GM20000 (cell line): ENCODE measurements around the gene ATP13A3.

ENCODE experiments used
- DNase-seq: peaks from one replicate; pipeline ENCODE4 v3.0.0; 2012; ENCODE audit warnings: low spot score
- CTCF ChIP-seq: IDR thresholded peaks from 2 replicates; pipeline ENCODE4 v1.5.1; 2012; ENCODE audit warnings: mild to moderate bottlenecking, control low read depth; ENCODE audit errors: extremely low read depth, missing control alignments

Gene ATP13A3

GRCh38 chr3:194431554-194431953 is 55.2 kb downstream of the ATP13A3 start:
- TF ChIP-seq CTCF, result no peak

GRCh38 chr3:194425399-194425798 is 61.4 kb downstream of the ATP13A3 start:
- DNase-seq, result no peak

More at GRCh38 chr3:194431554-194431953, 55.2 kb downstream of the ATP13A3 start:
- no peak for DNase-seq

GRCh38 chr3:194424953-194425352 is 61.8 kb downstream of the ATP13A3 start:
- DNase-seq, result no peak
- TF ChIP-seq CTCF, result no peak

More at GRCh38 chr3:194425399-194425798, 61.4 kb downstream of the ATP13A3 start:
- TF ChIP-seq CTCF, result no peak

GRCh38 chr3:194424373-194424772 is 62.4 kb downstream of the ATP13A3 start:
- no peak for DNase-seq
- TF ChIP-seq CTCF, result no peak

GRCh38 chr3:194423317-194423716 is 63.5 kb downstream of the ATP13A3 start:
- no peak for TF ChIP-seq CTCF
- no peak for DNase-seq

- no peak for TF ChIP-seq CTCF
- DNase-seq, result no peak
Observed at GRCh38 chr3:194422188-194422587, 64.6 kb downstream of the ATP13A3 start.

GRCh38 chr3:194418671-194419070 is 68.1 kb downstream of the ATP13A3 start:
- TF ChIP-seq CTCF, result no peak
- no peak for DNase-seq

- no peak for DNase-seq
- TF ChIP-seq CTCF, result no peak
Observed at GRCh38 chr3:194407423-194407822, 79.4 kb downstream of the ATP13A3 start.
